Left ventricle myocardium inferior (tissue), 1 donor: Measurements from ENCODE around the gene ZDHHC7. TPM values are rescaled to one million over a fixed set of nuclear protein-coding genes. Genes with fewer than 3 reads are reported as not detected.

Experiments
- DNase-seq: peaks from one replicate; pipeline ENCODE4 v3.0.0-alpha.2; 2020
- H3K27ac ChIP-seq: fragments of 200-600 bp; replicated peaks from 2 replicates; pipeline ENCODE4 v1.8.0; 2021
- H3K27me3 ChIP-seq: fragments of 200-600 bp; 2 replicates; pipeline ENCODE4 v1.8.0; 2021; ENCODE audit warnings: low read depth
- H3K36me3 ChIP-seq: fragments of 200-600 bp; 2 replicates; pipeline ENCODE4 v1.8.0; 2021
- H3K4me1 ChIP-seq: fragments of 200-600 bp; 2 replicates; pipeline ENCODE4 v1.8.0; 2021
- H3K4me3 ChIP-seq: fragments of 200-600 bp; 2 replicates; pipeline ENCODE4 v1.8.0; 2021; ENCODE audit warnings: mild to moderate bottlenecking, moderate library complexity
- H3K9me3 ChIP-seq: fragments of 200-600 bp; replicated peaks from 2 replicates; pipeline ENCODE4 v1.8.0; 2021
- intact Hi-C: fragments of 100-400 bp; cut with micrococcal nuclease; formaldehyde crosslinking; loops from one replicate; pipeline ENCODE4 v1.11.0; 2022
- total RNA-seq: library from RNA; stranded (reverse); fragmentation: NEBNext Ultra II Directional; extraction: Animal tissue kit (Norgen Biotek cat#: 25700); gene quantifications from one replicate; pipeline ENCODE4 v1.2.1, GENCODE V29; 2021
- TF ChIP-seq, protein P1 (sequence below): fragments of 200-600 bp; IDR thresholded peaks from 2 replicates; pipeline ENCODE4 v1.8.0; 2021; ENCODE audit warnings: antibody characterized with exemption, mild to moderate bottlenecking, borderline replicate concordance
- donor health status: DM: no; HTN: yes; CAD: no; lungs with severe emphysema.

The ZDHHC7 gene
- total RNA-seq, 1 donor from 2014 or later, result 36.8 TPM

DNA sequence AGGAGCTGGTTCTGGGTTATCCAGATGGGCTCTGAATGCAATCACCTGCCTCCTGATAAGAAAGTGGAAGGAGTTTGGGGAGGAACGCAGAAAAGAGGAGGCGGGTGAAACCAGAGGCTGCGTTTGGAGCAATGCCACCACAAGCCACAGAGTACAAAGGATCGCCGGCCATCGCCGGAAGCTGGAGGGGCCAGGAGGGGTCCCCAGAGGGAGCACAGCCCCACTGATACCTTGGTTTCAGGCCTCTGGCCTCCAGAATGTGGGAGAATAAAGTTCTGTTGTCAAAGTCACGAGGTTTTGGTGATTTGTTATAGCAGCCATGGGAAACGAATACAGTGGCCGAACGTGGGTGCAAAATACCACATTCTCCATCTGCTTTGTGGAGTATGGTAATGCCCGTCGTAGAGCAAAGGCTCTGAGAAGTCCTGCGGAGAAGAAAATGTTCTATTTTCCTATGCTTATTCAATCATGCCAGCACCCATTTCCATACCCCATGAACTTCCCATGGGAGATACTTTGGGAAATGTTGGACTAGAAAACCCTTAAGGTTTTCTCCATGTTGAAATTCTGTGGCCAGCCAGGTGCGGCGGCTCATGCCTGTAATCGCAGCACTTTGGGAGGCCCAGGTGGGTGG is 51.4 kb downstream of the ZDHHC7 start:
- Histone ChIP-seq H3K4me1 (no peaks in the 10 kb centered on the region), H3K27ac (no peak overlapping the region), H3K27me3 (peaks cover 22% of the 10 kb centered on the region), H3K36me3 (no peaks in the 10 kb centered on the region), H3K4me3 (no peak overlapping the region), H3K9me3 (no peaks in the 10 kb centered on the region)
- intact Hi-C loops, result no loop called here
- TF ChIP-seq, protein P1, sequence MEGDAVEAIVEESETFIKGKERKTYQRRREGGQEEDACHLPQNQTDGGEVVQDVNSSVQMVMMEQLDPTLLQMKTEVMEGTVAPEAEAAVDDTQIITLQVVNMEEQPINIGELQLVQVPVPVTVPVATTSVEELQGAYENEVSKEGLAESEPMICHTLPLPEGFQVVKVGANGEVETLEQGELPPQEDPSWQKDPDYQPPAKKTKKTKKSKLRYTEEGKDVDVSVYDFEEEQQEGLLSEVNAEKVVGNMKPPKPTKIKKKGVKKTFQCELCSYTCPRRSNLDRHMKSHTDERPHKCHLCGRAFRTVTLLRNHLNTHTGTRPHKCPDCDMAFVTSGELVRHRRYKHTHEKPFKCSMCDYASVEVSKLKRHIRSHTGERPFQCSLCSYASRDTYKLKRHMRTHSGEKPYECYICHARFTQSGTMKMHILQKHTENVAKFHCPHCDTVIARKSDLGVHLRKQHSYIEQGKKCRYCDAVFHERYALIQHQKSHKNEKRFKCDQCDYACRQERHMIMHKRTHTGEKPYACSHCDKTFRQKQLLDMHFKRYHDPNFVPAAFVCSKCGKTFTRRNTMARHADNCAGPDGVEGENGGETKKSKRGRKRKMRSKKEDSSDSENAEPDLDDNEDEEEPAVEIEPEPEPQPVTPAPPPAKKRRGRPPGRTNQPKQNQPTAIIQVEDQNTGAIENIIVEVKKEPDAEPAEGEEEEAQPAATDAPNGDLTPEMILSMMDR, result no peak
- no peak for DNase-seq

- Histone ChIP-seq H3K4me1 (no peaks in the 10 kb centered on the region), H3K9me3 (no peaks in the 10 kb centered on the region), H3K36me3 (no peaks in the 10 kb centered on the region), H3K27ac (no peak overlapping the region), H3K4me3 (no peak overlapping the region), H3K27me3 (peaks cover 22% of the 10 kb centered on the region)
- intact Hi-C loops, result no loop called here
- TF ChIP-seq, protein P1, result no peak
- no peak for DNase-seq
Measured at GRCh38 chr16:84959045-84959576, 52.2 kb downstream of the ZDHHC7 start.

GRCh38 chr16:84957792-84958191 is 53.5 kb downstream of the ZDHHC7 start:
- H3K4me3 ChIP-seq, result no peak overlapping the region
- no peak for DNase-seq

DNA sequence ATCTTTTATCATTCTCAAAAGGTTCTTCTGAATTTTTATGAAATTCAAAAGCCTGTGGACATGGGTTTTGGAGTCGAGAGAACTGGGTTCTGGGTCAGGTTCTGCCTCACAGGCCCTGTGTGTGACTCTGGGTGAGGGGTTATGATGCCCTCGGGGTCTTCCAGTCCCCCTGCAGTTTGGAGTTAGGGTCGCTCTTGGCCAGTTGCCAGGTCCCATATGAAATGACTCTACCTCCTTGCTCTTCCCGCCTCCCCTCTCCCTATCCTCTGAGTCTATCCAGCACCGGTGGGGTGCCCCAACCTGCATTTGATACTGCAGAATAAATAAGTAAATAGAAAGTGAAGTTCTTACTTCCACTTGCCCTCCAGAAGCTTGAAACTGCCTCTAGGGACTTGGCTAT is 54.1 kb downstream of the ZDHHC7 start:
- no peak for DNase-seq
- H3K4me3 ChIP-seq, result no peak overlapping the region
- peaks cover 18% of the 10 kb centered on the region for H3K4me1 ChIP-seq
- intact Hi-C loops, result no loop called here
- TF ChIP-seq, protein P1, result no peak
- H3K27ac ChIP-seq, result no peak overlapping the region
- H3K27me3 ChIP-seq, result peaks cover 14% of the 10 kb centered on the region
- no peaks in the 10 kb centered on the region for H3K36me3 ChIP-seq
- no peaks in the 10 kb centered on the region for H3K9me3 ChIP-seq

More at GRCh38 chr16:84957792-84958191, 53.5 kb downstream of the ZDHHC7 start:
- intact Hi-C loops, result no loop called here
- TF ChIP-seq, protein P1, result no peak
- Histone ChIP-seq H3K36me3 (no peaks in the 10 kb centered on the region), H3K27ac (no peak overlapping the region), H3K4me1 (peaks cover 12% of the 10 kb centered on the region), H3K9me3 (no peaks in the 10 kb centered on the region), H3K27me3 (peaks cover 16% of the 10 kb centered on the region)

DNA sequence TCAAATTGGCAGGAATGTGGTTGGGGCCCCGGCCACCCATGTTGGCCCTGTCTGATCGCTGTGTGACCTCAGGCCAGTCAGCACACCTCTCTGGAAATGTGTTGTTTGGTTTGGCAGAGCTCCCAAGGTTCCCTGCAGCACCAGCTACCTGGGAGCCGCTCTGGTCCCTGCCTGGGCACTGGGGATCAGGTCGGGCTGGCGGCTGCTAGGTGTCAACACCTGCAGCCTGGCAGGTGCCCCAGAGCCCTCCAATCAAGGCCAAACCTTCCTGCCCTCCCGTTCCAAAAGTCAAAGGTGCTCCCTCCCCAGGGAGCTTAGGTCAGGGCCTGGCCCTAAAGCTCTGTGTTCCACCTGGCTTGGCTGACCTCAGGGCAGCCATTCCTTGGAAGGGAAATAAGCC is 55.9 kb downstream of the ZDHHC7 start:
- Histone ChIP-seq H3K9me3 (no peaks in the 10 kb centered on the region), H3K27me3 (peaks cover 5% of the 10 kb centered on the region), H3K36me3 (no peaks in the 10 kb centered on the region), H3K4me3 (no peak overlapping the region), H3K4me1 (peaks cover 22% of the 10 kb centered on the region), H3K27ac (no peak overlapping the region)
- TF ChIP-seq, protein P1, result no peak
- intact Hi-C loops, result no loop called here
- no peak for DNase-seq
